ENCODE results near the gene RBM28.

- no peak for TF ChIP-seq CTCF (IDR thresholded peaks at IDR 0.05)
- no peak for TF ChIP-seq POLR2A (IDR thresholded peaks at IDR 0.05)
Measured at GRCh38 chr7:128359336-128359735, 15.6 kb upstream of the RBM28 start.
